ENCODE measurements around the gene MPV17. TPM values are rescaled to one million over a fixed set of nuclear protein-coding genes. Genes with fewer than 3 reads are reported as not detected.
"Not testable (repeated sequence)": the region's sequence is repeated elsewhere in the genome, so short reads cannot be mapped to it uniquely, and the experiment has no call there.

The MPV17 gene
- total and polyA plus RNA-seq, 7 donors, result 11.9 to 29.0 (median 14.5) TPM

DNA sequence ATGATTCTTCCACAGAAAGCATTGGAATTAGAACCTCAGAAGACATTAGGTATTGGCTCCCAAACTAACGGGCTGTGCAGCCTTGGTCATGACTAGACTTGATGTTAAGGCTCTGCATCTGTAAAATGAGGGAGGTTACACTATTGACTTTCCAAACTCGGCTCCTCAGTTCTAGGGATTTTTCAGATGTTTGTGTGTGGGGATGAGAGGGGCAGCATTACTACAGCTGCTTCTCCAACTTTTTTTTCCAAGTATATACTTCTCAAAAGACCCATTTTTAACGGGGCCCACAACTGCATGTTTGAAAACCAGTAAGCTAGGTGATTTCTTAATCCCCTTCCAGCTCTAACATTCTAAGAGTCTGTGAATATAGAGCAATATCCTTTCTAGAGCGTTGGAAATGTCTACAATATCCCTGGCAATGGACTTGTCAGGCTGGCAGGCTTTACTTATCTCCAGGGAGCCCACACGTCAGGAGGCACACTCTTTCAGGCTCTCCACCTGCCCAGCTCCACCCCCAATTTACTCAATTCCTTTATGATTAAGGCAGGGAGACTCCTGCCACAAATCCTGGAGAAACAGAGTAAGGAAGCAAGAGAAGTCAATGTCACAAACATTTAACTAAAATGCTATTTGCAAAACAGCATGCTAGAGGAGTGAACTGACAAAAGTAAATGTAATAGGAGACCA lies 844 bp upstream of the MPV17 start:
- Histone ChIP-seq H3K9me3 (no peaks in the 10 kb centered on the region), H3K4me3 (peak overlapping the region; percentile 84), H3K36me3 (ENCODE audit: insufficient read depth in 1 of 2, low read depth in 1 of 2) (peaks cover 4 to 31% of the 10 kb centered on the region in 2 donors), H3K4me1 (peaks cover 46% of the 10 kb centered on the region), H3K27ac (peak overlapping the region; percentile 99), H3K27me3 (ENCODE audit: insufficient read depth in 3 of 3, low read length in 2 of 3) (no peaks in the 10 kb centered on the region)
- intact Hi-C loops (cut with DNase I), result loop anchor here (5.0 kb wide), 1 partner anchor 34 kb away; the partner anchor contains the start of gene GTF3C2 (in 2 of the 2)
- no peak for DNase-seq
- WGBS, 3 donors, result 7 to 10% (median 9%) methylated on average over 5 of the region's 5 CpGs
- TF ChIP-seq, protein P1, sequence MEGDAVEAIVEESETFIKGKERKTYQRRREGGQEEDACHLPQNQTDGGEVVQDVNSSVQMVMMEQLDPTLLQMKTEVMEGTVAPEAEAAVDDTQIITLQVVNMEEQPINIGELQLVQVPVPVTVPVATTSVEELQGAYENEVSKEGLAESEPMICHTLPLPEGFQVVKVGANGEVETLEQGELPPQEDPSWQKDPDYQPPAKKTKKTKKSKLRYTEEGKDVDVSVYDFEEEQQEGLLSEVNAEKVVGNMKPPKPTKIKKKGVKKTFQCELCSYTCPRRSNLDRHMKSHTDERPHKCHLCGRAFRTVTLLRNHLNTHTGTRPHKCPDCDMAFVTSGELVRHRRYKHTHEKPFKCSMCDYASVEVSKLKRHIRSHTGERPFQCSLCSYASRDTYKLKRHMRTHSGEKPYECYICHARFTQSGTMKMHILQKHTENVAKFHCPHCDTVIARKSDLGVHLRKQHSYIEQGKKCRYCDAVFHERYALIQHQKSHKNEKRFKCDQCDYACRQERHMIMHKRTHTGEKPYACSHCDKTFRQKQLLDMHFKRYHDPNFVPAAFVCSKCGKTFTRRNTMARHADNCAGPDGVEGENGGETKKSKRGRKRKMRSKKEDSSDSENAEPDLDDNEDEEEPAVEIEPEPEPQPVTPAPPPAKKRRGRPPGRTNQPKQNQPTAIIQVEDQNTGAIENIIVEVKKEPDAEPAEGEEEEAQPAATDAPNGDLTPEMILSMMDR (IDR thresholded peaks at IDR 0.05), result no peak
- ATAC-seq, result no peak

DNA sequence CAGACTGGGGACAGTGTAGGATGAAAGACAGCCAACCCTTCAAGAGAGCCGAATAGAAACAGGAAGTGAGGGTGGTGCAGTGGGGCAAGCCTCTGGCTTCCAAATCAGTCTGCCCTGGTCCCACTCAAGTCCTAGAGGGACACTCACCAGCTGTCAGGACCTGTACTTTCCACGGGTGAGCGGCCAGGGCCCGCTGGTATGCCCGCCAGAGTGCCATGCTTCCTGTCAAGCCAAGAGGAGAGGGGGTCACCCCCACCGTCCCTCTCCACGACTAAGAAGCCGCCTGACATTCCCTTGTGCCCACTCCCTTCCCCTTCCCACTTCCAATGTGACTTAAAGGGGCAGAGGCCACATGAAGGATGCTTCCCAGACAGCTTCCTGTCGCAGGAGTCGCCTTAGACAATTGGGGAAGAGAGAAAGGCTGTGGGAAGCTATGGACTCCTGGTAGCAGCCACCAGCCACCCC lies 564 bp downstream of the MPV17 start:
- Histone ChIP-seq H3K4me1 (peaks cover 48% of the 10 kb centered on the region), H3K27me3 (ENCODE audit: insufficient read depth in 3 of 3, low read length in 2 of 3) (no peaks in the 10 kb centered on the region), H3K36me3 (ENCODE audit: insufficient read depth in 1 of 2, low read depth in 1 of 2) (peaks cover 0 to 17% of the 10 kb centered on the region in 2 donors), H3K4me3 (peak overlapping the region; percentile 84), H3K9me3 (no peaks in the 10 kb centered on the region), H3K27ac (peak overlapping the region; percentile 99)
- ATAC-seq (peak; percentile 47 to 55 (median 51)), DNase-seq (peak; percentile 49 to 70)
- 2 to 9% (median 3%) methylated on average over 9 to 10 of the region's 10 CpGs for WGBS, 3 donors
- intact Hi-C loops (cut with DNase I), result loop anchor here (5.0 kb wide), 1 partner anchor 35 kb away; the partner anchor contains the start of gene GTF3C2 (in 2 of the 2)
- TF ChIP-seq, protein P1 (IDR thresholded peaks at IDR 0.05), result no peak

DNA sequence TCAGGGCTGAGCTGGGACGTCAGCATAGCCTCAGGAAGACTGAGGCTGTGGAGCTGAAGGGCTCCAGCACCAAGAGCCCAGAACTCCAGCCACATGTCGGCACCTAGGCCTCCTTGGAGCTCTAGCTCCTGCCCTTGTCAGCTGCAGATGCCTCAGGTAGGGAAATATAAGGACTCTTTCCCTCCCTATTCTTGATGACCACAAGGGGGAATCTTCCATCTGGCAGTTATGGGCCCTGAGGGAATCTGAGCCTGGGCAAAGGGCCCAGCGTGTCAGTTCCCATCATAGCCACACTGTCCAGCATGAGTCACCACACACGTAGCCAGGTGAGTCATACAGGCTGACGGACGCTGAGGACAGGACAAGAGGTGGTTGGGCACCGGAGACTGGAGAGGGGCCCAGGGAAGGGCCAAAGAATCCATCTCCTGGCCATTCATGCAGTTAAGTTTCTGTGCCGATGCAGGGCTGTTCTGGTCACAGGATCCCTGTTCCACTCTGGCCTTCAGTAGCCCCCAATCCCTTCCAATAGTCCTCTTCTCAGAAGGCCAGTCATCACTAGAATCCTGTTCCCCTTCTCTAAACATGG lies 1.8 kb downstream of the MPV17 start:
- Histone ChIP-seq H3K4me1 (peaks cover 60% of the 10 kb centered on the region), H3K27ac (peak overlapping the region; percentile 99), H3K9me3 (no peaks in the 10 kb centered on the region), H3K36me3 (ENCODE audit: insufficient read depth in 1 of 2, low read depth in 1 of 2) (peaks cover 0 to 4% of the 10 kb centered on the region in 2 donors), H3K27me3 (ENCODE audit: insufficient read depth in 3 of 3, low read length in 2 of 3) (no peaks in the 10 kb centered on the region), H3K4me3 (peak overlapping the region; percentile 84)
- intact Hi-C loops (cut with DNase I), result loop anchor here (5.0 kb wide), 1 partner anchor 36 kb away; the partner anchor contains the start of gene GTF3C2 (in 2 of the 2)
- TF ChIP-seq, protein P1 (IDR thresholded peaks at IDR 0.05), result peak; percentile 54
- 23 to 33% (median 25%) methylated on average over 8 of the region's 8 CpGs for WGBS, 3 donors
- ATAC-seq (peak; percentile 71 to 75 (median 72)), DNase-seq (peak; percentile 91 to 96)

DNA sequence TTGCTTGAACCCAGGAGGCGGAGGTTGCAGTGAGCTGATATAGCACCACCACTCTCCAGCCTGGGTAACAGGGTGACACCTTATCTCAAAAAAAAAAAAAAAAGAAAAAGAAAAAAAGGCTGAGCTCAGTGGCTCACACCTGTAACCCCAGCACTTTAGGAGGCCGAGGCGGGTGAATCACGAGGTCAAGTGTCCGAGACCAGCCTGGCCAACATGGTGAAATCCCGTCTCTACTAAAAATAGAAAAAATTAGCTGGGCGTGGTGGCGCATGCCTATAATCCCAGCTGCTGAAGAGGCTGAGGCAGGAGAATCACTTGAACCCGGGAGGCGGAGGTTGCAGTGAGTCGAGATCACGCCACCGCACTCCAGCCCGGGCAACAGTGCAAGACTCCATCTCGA lies 3.1 kb downstream of the MPV17 start:
- H3K27ac ChIP-seq, result peak overlapping the region; percentile 99
- H3K4me1 ChIP-seq, result peaks cover 60% of the 10 kb centered on the region

More for the DNA sequence above, 3.1 kb downstream of the MPV17 start:
- intact Hi-C loops (cut with DNase I), result loop anchor here (5.0 kb wide), 1 partner anchor 37 kb away; the partner anchor contains the start of gene GTF3C2 (in 2 of the 2)
- H3K27me3 ChIP-seq (ENCODE audit: insufficient read depth in 3 of 3, low read length in 2 of 3); H3K4me3 ChIP-seq; H3K9me3 ChIP-seq; ATAC-seq; H3K36me3 ChIP-seq (ENCODE audit: insufficient read depth in 1 of 2, low read depth in 1 of 2): not testable (repeated sequence)
- 60 to 72% (median 61%) methylated on average over 15 of the region's 15 CpGs for WGBS, 3 donors
- peak; percentile 58 to 85 for DNase-seq
